Stimulated activated CD8-positive, alpha-beta memory T cell treated with anti-CD3 and anti-CD28 coated beads, Interleukin-12 subunit alpha, Interleukin-12 subunit beta, amount 100 ng/mL, for 1 hour (primary cell): ENCODE results near the gene PDE9A.

Experiments
- DNase-seq: peaks from one replicate; pipeline ENCODE4 v3.0.0-alpha.2; 2020; ENCODE audit warnings: low read depth

PDE9A gene

DNA sequence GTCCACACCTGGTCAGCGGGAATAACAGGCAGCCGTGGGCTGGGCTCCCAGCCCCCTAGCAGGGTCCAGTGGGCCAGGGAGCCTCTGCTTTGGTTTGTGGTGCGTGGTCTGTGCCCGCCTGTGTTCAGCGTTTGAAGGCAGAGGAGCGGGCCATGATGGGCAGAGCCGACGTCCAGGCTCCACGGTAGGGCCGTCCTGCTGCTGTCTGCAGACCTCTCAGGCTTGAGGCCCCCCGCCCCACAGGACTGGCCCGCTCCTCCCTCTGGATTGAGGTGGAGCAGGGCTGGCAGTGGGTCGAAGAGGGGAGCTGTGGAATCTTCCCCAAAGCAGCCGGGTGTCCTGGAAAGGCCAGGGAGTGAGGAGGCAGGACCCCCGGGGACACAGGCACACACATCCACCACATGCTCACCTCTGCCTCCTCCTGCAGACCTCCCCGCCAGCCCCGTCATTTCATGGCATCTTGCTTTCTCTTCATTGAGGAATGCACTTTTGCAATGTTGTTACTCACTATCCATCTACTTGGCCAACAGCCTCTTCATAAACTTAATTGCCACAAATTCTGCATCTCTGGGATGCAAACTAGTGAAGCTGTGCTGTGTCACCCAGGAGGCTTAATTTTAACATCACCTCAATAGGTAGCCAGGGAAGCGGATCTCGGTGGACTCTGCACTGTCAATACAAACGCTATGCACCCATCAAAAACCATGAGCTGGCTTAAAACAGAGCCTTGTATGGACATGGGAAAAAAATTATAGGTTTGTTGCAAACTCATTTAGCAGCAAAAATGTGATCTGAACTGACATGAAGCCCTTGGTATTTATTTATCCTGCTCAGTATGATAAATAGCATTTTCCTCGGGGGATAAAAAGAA is 85.9 kb downstream of the PDE9A start:
- DNase-seq = no peak

DNA sequence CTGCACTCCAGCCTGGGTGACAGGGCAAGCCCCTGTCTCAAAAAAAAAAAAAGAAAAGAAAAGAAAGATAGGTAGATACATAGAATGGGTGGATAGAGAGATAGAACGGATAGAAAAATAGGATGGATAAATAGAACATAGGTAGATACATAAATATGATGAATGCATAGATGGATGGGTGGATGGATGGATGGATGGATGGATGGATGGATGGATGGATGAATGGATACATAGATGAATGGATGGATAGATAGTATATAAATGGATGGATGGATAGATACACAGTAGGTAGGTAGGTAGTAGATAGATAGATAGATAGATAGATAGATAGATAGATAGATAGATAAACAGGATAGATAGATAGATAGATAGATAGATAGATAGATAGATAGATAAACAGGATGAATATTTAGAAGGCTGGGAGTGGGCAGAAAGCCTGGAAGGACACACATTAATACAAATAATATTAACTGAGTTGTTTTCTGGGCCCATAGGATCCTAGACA is 87.0 kb downstream of the PDE9A start:
- no peak for DNase-seq

DNA sequence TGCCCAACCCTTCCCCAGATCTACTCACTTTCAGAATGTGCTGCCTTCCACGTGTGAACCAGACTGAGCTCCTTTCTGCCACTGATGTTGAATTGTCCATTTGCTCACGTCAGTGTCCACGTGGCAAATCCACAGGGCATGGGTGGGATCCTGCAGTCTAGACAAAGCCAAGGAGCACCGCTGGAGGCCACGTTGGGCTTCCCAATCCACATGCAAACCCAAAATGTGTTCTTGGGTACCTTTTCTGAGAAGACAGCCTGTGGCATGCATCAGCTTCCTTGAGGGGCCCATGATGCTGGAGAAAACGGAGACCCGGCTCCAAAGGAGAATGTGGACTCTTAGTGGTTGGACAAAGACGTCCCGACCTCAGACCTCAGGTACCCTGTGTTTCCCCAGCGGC is 87.6 kb downstream of the PDE9A start:
- no peak for DNase-seq

DNA sequence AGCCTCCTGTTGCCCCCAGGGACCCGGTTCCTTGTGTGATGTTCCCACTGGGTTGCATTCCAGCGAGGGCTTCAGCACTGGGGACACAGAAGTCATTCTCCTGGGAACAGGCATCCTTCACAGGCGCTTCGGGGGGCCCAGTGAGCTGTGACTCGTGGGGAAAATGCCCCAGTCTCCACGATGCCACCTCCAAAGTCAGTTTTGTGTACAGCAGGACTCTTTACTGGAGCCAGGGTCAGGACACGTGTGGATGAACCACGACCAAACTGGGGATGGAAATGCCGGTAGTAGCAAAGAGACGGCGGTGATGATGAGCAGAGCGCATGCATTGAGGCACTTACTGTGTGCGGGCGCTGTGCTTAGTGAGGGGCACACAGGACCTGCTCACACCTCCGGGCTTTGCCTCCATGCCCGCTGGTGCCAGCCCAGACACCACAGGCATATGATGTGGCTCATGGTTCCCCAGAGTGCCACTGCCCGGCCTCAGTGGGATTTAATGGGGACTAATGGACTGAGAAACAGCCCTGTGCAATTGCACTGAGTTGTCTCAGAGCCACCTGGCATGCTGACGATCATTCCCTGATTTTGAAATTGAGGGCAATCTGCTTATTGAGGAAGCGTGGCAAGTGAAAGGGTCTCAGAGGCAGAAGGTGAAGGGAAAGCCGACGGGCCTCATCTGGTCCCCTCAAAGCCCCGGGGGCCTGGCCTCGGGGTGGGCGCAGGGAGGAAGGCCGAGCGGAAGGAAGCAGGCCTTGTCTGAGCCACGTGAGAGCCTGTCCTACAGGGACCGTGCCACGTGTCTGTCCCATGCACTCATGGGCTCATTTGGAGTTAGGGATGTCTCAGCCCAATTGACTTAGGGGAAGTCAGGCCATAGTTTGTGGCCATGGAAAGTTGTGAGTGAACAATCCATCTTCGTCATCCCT is 91.4 kb downstream of the PDE9A start:
- no peak for DNase-seq

DNA sequence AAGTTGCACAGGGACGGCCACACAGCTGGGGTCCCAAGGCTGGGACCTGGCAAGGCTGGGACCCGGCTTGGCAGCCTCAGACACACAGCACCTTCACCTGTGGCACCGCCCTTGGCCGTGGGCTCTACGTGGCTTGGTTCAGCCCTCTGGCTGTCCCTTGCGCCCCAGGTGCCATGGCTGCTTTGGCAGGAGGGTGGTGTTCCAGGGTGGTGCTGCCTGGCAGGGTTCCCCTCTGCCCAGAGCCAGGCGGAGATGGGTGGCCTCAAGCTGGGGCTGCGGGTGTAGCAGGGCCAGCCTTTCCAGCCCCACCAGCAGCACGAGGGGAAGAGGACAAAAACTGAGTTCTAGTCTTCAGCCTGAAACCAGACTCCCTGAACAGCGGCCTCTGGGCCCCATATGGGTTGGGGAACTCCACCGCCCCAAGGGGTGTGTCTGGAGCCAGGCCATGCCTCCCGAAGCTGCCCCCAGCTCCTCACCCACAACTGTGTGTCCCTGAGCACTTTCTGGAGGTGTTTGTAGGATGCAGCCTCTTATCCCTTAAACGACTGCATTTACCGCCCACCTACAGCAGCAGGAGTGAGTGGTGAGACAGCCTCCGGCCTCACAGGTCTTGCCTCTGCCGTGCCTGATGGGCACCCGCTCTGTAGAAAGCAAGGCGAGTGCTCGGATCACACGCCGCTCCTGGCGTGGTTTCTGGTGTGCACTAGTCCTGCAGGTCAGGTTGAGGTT is 92.3 kb downstream of the PDE9A start:
- DNase-seq = no peak

DNA sequence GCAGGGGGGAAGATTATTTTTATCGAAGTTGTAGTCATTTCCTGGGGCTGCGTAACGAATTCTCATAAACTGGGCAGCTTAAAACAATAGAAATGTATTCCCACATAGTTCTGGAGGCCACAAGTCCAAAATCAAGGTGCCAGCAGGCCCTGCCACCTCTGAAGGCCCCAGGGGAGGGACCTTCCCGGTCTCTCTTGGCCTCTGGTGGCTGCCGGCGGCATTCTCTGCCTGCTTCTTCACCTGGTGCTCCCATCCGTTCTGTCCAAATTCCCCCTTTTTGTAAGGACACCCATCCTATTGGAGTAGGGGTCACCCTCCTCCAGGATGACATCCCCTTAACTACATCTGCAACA is 92.8 kb downstream of the PDE9A start:
- DNase-seq = no peak

DNA sequence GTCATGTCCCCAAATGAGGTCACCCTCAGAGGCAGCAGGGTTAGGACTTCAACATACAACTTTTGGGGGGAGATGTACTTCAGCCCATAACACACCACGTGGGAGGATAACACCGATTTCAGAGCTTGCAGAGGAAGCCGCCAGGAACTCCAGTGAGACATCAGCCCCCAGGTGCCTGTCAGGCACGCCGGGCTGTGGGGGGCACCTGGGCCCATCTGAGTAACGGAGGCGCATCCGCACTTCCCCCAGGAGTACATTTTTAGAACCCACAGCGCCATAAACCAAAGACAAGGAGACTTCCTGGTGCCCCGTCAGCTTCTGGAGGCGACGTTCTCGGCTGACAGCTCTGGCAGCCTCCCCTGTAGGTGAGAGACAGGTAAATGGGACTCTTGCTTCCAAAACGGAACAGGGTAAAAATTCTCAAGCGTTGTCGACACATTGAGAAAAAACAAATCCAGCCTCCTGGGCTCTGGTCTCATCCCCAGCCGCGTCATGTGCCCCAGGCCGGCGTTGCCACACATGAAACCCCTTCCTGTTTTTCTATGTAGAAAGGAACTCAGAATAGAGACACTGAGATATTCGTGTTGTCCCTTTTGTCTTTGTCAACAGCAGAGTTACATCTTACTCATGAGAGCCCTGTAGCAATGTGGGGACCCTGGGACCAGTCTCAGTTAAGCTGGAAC is 93.3 kb downstream of the PDE9A start:
- peak; percentile 19 for DNase-seq

DNA sequence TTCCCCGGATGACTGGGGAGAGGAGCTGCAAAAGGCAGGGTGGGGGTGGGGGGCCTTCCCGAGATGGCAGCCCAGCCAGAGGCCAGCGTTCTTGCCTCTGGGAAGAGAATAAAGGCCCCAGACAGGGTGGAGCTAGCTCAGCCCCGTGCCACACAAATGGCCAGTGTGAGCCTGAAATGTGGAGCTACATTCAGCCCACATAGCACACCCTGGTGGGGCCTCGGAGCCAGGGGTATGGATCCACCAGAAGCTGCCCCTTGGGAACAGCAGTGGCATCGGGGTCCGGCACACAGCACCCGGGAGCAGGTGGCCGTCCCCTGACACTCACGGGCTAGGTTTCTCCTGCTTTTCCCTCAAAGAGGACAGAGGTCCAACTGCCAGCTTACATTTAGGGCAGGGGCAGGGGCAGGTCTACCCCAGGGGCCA is 93.9 kb downstream of the PDE9A start:
- no peak for DNase-seq

DNA sequence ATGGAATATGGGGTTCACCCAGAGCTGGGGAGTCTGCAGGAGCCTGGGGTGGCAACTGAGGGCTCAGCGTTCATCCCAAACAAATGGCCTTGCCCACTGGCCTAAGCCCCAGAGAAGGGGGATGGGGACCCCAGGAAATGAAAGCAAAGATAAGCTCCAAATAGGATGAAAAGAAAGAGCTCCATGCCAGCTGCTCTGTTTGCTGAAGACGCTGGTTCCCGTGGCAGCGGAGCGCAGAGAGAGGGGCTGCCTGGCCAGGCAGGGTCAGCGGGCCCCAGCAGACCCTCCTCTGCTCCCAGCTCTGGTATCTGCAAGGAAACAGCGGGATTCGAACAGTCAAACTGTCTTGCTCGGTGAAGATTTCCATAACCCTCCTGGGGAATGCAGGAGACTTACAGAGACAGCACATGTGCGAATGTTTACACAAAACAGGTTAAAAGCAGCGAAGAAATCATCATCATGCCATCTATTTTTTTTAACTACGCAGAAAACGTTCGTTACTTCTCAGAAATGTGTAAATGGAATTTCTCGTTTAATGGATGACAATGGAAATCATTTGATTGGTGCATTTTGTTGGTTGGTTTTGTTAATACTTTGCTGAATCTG is 94.4 kb downstream of the PDE9A start:
- DNase-seq = no peak

DNA sequence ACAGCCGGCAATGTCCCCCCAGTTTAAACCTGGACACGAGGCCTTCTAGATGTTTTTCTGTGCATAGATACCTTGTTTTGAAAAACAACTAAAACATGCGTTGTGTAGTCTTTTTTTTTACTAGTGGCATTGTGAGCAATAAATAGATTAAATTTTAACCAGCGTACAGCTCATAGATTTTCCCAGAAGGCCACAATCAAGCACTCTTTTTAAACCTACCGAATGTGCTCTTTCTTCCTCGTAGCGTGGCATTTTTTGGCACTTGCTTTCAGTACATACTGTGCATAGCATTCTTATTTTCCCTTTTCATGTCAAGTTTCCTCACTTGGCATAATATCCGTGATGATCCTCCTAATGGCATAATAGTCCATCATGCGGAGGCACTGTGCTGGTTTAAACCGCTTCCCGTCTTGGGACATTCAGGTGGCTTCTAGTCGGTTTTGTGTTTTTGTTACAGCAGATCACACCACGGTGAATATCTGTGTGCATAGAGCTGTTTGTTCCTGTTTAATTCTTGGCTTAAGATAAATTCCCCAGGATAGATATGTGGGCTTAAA is 95.3 kb downstream of the PDE9A start:
- DNase-seq = no peak

DNA sequence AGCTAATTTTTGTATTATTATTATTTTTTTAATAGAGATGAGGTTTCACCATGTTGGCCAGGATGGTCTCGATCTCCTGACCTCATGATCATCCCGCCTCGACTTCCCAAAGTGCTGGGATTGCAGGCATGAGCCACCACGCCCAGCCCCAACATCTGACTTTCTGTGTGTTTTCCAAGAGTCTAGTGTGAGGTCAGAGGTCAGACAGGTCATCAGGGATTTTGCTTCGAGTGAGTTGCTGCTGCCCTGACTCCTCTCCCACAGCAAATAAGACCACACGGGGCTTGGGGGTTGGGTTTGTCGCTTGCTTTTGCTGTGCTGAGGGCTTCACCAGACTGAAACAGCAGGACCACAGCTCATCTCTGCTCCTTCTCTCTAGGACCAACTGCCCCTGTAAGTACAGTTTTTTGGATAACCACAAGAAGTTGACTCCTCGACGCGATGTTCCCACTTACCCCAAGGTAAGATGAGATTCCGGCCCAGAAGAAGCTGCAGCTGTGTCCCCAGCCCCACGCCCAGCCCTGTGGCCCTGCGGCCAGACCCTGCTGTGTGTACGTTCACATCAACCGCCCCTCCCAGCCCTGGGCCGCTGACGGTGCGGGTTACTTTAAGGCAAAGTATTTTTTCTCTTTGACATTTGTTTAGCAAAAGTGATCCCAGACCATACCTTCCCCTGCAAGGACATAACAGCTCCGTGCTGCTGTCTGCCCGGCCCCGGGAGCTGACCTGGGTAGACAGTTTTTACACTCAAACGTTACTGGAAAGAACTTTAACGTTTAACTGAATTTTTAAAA is 97.5 kb downstream of the PDE9A start:
- no peak for DNase-seq

DNA sequence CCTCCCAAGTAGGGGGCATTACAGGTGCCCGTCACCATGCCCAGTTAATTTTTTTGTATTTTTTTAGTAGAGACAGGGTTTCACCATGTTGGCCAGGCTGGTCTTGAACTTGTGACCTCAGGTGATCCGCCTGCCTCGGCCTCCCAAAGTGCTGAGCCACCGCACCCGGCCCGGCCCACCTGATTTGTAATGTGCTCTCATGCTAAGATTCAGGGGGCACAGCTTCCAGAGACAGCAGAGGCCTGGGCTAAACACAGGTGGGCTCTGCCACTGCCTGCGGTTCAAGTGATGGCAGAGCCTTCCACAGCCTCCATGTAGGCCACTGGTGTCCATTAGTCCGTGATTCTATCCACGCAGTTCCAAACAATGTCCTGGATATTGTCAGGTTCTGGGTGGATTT is 98.4 kb downstream of the PDE9A start:
- no peak for DNase-seq

DNA sequence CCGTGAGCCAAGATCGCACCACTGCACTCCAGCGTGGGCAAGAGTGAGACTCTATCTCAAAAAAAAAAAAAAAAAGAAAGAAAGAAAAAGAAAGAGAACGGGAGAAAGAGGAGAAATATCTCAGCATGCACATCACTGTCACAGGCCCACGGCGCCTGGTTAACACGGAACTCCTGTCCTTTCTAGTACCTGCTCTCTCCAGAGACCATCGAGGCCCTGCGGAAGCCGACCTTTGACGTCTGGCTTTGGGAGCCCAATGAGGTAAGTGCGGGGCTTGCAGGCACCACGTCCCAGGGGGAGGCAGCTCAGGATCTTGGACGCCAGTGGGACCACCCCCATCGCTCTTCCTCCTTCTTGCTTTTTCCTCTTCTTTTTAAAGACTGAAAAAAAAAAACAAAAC is 100.4 kb downstream of the PDE9A start:
- no peak for DNase-seq

DNA sequence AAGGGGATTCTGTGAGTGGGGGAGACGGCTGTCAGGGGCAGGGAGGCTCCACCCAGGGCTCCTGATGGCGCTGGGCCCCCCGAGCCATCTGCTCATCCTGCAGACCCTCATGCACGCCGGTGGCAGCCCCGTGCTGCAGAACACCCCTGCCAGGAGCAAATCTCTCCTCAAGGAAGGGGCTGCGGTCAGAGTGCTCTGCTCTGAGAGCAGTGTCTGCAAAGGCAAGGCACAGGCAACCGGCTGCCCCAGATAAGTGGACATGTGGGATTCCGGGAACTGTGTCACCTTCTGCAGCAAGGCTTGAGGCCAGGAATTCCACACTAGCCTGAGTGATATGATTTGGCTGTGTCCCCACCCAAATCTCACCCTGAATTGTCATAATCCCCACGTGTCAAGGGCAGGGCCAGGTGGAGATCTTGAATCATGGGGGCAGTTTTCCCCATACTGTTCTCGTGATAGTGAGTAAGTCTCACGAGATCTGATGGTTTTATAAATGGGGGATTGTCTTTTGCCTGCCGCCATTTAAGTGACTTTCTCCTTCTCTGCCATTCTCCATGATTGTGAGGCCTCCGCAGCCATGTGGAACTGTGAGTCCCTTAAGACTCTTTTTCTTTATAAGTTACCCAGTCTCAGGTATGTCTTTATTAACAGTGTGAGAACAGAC is 101.0 kb downstream of the PDE9A start:
- no peak for DNase-seq

DNA sequence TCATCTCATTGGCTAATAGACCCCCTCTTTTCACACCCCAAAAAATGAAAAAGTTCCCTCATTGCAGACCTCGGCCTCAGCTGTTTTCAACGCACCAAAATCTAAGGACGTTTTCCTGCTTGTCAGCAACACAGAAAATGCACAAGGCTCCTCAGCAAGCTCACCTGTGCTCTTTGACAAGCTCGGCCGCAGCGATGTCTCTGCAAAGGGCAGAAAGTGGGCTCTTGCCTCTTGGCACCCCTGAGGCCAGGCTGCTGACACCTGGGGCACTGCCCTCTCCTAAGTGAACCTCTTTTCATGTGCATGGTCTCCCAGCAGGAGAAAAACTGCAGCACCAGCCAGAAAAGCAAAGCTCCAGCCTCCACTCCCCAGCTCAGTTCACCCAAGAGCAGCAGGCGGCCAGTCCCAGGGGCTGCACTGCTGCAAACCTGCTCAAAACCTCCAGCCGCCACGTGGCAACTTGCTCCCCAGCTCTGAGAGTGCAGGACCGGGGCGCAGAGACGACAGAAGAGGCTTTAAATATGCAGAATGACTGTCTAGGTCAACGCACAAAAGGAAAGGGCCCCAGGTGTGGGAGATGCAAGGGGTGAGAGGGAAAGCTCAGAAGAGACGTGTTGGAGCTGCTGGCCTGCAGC is 101.7 kb downstream of the PDE9A start:
- DNase-seq = no peak

DNA sequence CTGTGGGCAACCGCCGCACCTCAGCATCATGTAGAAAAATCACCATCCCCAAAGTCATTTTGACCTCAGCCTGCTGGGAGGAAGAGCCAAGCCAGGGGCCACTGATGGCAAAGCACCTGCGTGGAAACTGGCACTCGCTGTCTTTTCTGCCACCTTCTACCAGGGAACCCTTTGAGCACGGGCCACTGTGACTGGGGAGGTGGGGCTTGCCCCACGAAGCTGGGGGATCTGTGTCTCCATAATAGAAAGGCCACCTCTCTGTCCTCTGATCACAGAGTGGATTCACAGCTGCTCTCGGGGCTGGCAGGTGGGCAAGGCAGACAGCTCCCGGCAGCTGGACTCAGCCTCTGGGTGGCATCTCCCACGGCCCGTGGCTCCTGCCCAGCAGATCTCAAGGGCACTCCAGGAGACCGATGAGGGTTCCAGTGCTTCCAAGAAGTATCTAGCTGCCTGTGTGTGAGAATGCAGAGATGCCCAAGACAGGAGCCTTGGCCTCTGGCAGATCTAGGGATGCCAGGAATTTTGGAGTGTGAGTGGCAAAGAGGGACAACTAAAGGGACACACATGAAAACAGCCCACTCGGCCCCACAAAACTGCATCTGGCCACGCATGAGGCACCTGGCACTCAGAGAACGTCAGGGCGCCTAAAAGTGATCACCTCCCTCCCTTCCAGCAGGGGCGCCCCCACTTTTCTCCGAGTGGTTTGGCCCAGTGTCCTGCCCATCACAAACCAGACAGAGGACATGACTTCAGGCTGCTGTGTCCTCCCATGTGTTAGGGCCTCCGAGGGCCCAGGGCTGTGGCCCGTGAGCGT is 102.6 kb downstream of the PDE9A start:
- DNase-seq = no peak

DNA sequence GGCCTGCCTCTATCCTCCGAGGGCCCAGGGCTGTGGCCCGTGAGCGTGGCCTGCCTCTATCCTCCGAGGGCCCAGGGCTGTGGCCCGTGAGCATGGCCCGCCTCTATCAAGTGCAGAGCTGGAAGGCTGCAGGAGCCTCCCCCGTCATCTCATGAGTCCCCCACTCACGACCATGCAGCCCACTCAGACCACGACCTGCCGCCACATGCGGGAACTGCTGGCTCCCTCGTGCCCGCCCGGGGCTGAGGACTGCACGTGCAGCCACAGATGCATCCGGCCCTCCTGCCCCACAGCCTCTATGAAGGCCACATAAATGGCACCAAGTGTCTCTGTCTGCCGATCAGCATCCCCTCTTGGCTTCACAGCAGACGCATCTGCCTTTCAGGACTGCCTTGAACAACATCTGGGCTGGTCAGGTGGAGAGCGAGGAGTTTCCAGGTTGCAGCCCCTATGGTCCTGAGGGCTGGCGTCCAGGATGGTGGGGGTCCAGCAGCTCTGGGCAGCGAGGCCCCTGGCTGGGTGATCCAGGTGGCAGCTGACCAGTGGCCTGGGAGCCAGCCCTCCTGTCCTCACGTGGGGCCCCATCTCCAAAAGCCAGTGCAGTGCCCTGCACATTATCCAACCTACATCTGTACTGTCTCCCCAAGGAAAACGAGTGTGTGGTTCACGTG is 103.3 kb downstream of the PDE9A start:
- no peak for DNase-seq

DNA sequence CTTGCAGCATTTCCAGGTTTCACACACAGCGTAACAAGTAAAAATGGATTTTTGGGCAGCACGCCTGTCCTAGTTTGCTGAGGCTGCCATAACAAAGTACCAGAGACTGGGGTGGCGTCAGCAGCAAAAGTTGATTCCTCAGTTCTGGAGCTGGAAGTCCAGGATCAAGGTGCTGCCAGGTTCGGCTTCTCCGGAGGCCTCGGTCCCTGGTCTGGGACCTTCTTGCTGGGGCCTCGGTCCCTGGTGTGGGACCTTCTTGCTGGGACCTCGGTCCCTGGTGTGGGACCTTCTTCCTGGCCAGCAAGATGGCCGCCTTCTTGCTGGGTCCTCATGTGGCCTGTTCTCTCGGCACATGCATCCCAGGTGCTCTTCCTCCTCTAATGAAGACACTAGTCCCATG is 104.0 kb downstream of the PDE9A start:
- no peak for DNase-seq
